Stimulated activated CD4-positive, alpha-beta T cell treated with anti-CD3 and anti-CD28 coated beads, Interleukin-1b, Interleukin-23, amount 100 ng/mL, for 48 hours (primary cell): ENCODE results near the gene GLIPR1.
A peak's percentile ranks its signal among the peaks of the same experiment; 100 is the strongest.
"Not testable (repeated sequence)": the region's sequence is repeated elsewhere in the genome, so short reads cannot be mapped to it uniquely, and the experiment has no call there.

Experiments used
- DNase-seq: peaks from one replicate; pipeline ENCODE4 v3.0.0-alpha.2; 2020

GLIPR1 gene

GRCh38 chr12:75522124-75522523, 41.6 kb downstream of the GLIPR1 start:
- not testable (repeated sequence) for DNase-seq

DNA sequence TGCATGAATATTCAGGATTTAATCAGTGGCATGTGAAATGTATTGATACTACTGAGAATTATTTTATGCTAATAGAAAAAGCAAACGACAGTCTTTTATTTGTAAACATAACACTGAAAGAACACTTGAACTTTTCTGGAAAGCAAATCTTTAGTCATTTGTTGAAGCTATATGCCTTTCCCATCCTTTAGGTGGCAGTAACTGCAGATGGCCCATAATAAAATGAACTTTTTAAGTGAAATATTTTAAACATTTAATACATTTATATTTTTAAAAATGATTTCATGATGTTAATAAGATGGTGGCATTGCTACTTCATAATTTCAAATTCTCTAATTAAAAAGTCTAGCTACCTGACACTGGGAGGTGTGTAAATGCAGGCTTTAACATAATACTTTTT, 44.7 kb downstream of the GLIPR1 start:
- DNase-seq = no peak

- DNase-seq = peak; percentile 20
Observed at GRCh38 chr12:75526655-75527511, 46.3 kb downstream of the GLIPR1 start.

GRCh38 chr12:75528272-75528671, 47.7 kb downstream of the GLIPR1 start:
- DNase-seq = no peak

- no peak for DNase-seq
Observed at GRCh38 chr12:75528692-75529091, 48.1 kb downstream of the GLIPR1 start.

DNA sequence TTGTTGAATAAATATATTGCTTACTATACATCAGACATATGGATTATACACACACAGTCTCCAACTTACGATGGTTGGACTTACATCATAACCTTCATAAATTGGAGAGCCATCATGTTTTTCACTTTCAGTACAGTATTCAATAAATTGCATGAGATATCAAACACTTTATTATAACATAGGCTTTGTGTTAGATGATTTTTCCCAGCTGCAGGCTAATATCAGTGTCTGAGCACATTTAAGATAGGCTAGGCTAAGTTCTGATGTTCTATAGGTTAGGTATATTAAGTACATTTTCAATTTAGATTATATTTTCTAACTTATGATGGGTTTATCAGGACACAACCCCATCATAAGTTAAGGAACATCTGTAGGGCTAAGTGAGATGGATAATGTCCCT, 48.8 kb downstream of the GLIPR1 start:
- DNase-seq = no peak

DNA sequence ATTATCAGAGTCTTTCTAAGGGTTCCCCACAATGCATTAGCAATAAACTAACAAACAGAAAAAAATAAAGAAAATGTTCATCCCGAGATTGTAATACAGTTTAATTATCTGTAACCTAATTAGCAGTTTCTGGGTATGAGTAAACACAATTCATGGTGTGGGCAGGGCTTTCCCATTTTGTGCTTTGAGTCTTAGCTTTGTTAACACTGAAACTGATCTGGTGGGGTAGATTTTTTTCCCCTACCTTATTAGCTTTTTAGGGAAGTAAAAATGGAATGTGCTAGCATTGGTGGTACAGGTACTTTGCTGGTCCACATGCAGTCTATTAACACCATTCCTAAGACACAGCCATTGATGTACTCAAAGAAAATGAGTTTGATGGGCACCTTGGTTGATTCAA, 49.3 kb downstream of the GLIPR1 start:
- DNase-seq = no peak

GRCh38 chr12:75533239-75533638, 52.7 kb downstream of the GLIPR1 start:
- no peak for DNase-seq

- no peak for DNase-seq
Observed at GRCh38 chr12:75539889-75540288, 59.3 kb downstream of the GLIPR1 start.

DNA sequence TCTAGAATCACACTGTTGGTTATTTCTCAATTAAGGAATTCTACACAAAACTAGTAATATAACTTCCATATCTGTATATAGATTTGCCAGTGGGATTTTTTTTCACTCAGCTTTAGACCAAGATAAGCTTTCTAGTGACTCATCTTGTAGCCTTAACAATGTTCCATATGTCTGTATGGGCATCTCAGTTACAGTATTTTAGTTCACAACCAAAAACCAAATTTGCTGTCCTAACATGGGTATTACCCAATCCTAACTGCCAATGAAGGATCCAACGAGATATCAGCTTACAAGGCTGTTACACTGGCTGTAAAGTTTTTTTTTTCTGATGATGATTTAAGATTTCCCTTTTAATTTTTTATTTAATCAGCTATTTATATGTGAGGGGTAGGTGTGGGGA, 62.4 kb downstream of the GLIPR1 start:
- no peak for DNase-seq

- DNase-seq = no peak
Observed at GRCh38 chr12:75543529-75543928, 63.0 kb downstream of the GLIPR1 start.

DNA sequence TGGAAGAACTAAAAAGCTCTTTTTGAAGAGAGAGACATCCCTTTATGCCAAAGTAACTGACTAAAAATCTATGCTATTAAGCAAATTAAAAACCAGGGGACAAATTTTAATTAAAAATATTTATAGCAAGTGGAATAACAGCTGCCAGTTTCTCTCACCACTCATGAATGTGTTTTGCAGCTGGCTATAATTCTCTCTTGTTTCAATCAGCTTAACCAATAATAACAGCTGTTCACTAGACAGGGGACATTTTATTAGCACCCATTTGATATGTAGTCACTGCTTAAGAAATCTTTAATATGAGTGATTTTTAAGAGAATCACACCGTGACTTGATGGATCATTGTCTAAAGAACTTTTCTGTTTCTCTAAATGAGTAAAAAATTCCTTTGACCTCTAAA, 65.1 kb downstream of the GLIPR1 start:
- no peak for DNase-seq

- no peak for DNase-seq
Observed at GRCh38 chr12:75548879-75549278, 68.3 kb downstream of the GLIPR1 start.

DNA sequence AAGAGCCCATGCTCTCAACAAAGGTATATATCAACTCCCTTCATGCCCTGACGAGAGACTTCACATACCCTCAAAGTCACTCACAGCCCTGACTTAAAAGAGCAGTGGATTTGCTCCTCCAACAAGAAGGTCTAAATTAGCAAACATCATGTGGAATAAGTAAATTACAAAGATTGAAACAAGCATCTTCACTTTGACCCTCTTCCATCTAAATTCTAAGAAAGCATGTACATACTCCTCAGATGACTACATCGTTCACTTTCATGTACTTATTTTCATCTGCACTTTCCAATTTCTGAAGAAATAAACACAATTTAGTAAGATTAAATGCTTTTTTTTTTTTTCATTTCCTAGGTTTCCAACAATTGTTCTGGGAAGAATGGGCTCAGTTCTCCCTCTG, 69.4 kb downstream of the GLIPR1 start:
- DNase-seq = no peak

DNA sequence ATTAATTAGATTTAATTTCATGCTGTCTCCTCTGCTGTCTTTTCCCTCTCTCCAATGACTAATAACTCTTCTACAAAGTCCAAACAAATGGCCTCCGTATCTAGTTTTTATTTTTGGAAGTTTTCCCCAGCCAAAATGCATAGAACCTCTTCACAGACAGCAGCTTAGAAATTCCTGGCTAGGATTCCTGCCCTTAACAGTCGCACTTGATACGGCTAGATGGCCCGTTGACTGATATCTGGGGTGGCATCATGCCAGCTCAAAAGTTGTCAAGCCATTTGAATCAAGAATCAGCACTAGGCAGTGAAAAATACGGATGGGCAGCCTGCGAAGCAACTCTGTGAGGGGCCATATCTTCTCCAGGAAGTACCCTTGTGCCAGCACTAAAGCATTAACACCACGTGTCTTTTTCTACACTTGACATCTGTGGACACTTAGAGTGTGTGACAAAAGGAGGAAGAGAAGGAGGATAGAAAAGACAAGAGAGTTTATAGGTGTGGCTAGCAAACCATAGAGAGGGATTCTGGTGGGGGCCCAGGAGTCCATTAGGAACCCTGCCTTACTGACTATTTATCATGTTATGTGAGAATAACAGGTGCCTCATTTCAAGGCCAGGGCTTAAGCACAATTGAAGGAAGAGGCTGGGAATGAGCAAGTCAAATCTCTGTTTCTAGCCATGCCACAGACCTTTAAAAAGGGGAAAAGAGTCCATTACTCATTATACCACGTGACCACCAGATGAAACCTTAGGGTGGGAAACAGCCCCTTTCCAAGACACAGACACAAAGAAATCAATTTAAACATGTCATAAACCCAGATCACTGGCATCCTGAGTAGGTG, 70.1 kb downstream of the GLIPR1 start:
- DNase-seq = no peak

GRCh38 chr12:75551477-75551876, 70.9 kb downstream of the GLIPR1 start:
- no peak for DNase-seq

DNA sequence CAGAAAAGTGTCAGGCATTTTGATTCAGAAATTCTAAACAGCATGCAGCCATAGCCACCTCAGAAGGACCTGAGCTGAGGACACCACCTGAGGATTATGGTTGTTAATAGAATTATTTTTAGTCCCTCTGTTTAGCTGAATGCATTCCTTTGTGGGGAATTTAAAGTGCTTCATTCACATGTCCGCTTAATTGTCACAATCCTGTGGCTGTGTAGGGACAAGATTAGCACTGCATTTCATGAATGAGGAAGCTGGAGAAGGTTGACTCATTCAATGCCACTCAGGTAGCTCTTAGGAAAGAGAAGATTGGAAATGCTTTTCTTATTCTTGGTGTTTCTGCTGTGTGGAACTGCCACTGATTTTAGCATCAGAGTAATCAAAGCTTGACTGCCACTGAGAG, 72.8 kb downstream of the GLIPR1 start:
- no peak for DNase-seq
